B cell (primary cell): ENCODE results near the gene LBHD1. TPM values are rescaled to one million over a fixed set of nuclear protein-coding genes. Genes with fewer than 3 reads are reported as not detected.

Experiments
- ATAC-seq: fragments of 200-7000 bp; cut with Tn5 transposase; one replicate; pipeline ENCODE4 v1.10.0; 2021; ENCODE audit warnings: low read depth, mild to moderate bottlenecking, moderate number of reproducible peaks, moderate library complexity
- CTCF ChIA-PET: fragments of 350-600 bp; sonication (Branson Sonifier 250); formaldehyde crosslinking; loops from one replicate; lab custom pipeline; 2021; ENCODE audit warnings: antibody characterized with exemption, inconsistent platforms; lab: Charles Lee
- POLR2A ChIA-PET: fragments of 350-600 bp; sonication (Branson Sonifier 250); formaldehyde crosslinking; loops from one replicate; lab custom pipeline; 2021; ENCODE audit warnings: antibody characterized with exemption; lab: Charles Lee
- DNase-seq: peaks from one replicate; pipeline ENCODE4 v3.0.0; 2013
- H2AFZ ChIP-seq: 2 replicates; pipeline ENCODE4 v1.6.1; 2012; ENCODE audit warnings: mild to moderate bottlenecking, low read depth, low read length; ENCODE audit not compliant: insufficient read depth, poor library complexity, severe bottlenecking
- H3K27ac ChIP-seq, 2 donors: 1 replicate in 1 of 2; 2 replicates in 1 of 2; pipeline ENCODE4 v1.5.1; 2012 to 2013; ENCODE audit warnings: low read length in 2 of 2, mild to moderate bottlenecking in 2 of 2, moderate library complexity in 1 of 2
- H3K27me3 ChIP-seq, 4 experiments: fragments of 200-600 bp in 1 of 4; sonication (generic) in 1 of 4; replicated peaks in 1 of 4; 1 replicate in 2 of 4; 2 replicates in 2 of 4; pipeline versions ENCODE4 v1.6.1 to v1.7.0; 2013 to 2016; ENCODE audit warnings: low read length in 3 of 4, mild to moderate bottlenecking in 2 of 4, mixed read lengths in 1 of 4, moderate library complexity in 1 of 4; ENCODE audit not compliant: insufficient read depth in 4 of 4, control insufficient read depth in 3 of 4; ENCODE audit errors: control extremely low read depth in 1 of 4
- H3K36me3 ChIP-seq, 2 experiments: replicated peaks in 1 of 2; 1 replicate in 1 of 2; 2 replicates in 1 of 2; pipeline versions ENCODE4 v1.6.1 to v1.7.1; 2013; ENCODE audit warnings: low read length in 1 of 2; ENCODE audit not compliant: insufficient read depth in 2 of 2, control insufficient read depth in 1 of 2; ENCODE audit errors: control extremely low read depth in 1 of 2, extremely low read depth in 1 of 2
- H3K4me1 ChIP-seq, 2 donors: fragments of 200-600 bp in 1 of 2; sonication (generic) in 1 of 2; 1 replicate in 1 of 2; 2 replicates in 1 of 2; pipeline versions ENCODE4 v1.5.1 to v1.6.1; 2013 to 2017; ENCODE audit warnings: low read length in 2 of 2; ENCODE audit not compliant: control insufficient read depth in 2 of 2, insufficient read depth in 2 of 2
- H3K4me2 ChIP-seq: replicated peaks from 2 replicates; pipeline ENCODE3; 2012; ENCODE audit warnings: mild to moderate bottlenecking, low read depth, low read length; ENCODE audit not compliant: poor library complexity, severe bottlenecking
- H3K4me3 ChIP-seq, 5 experiments: fragments of 200-600 bp in 1 of 5; sonication (generic) in 1 of 5; 1 replicate in 3 of 5; 2 replicates in 2 of 5; pipeline versions ENCODE4 v1.5.1 to v1.7.0; 2011 to 2016; ENCODE audit warnings: low read length in 4 of 5, mild to moderate bottlenecking in 4 of 5, low read depth in 2 of 5, control low read depth in 1 of 5, moderate library complexity in 1 of 5; ENCODE audit not compliant: insufficient read depth in 1 of 5; ENCODE audit errors: control extremely low read depth in 1 of 5, extremely low read depth in 1 of 5
- H3K79me2 ChIP-seq: fragments of 200-600 bp; sonication (generic); one replicate; pipeline ENCODE4 v1.6.0; 2016; ENCODE audit warnings: low read length; ENCODE audit not compliant: control insufficient read depth, insufficient read depth
- H3K9ac ChIP-seq: fragments of 200-600 bp; sonication (generic); 2 replicates; pipeline ENCODE4 v1.6.1; 2017; ENCODE audit warnings: mild to moderate bottlenecking, low read length, moderate library complexity
- H3K9me3 ChIP-seq, 3 donors: one replicate each; pipeline versions ENCODE4 v1.6.1 to v1.7.1; 2013; ENCODE audit warnings: low read length in 2 of 3; ENCODE audit not compliant: control insufficient read depth in 2 of 3, insufficient read depth in 1 of 3; ENCODE audit errors: control extremely low read depth in 1 of 3
- H4K20me1 ChIP-seq: 2 replicates; pipeline ENCODE4 v1.6.0; 2012; ENCODE audit warnings: mild to moderate bottlenecking, low read length; ENCODE audit not compliant: insufficient read depth, control insufficient read depth, poor library complexity, severe bottlenecking
- H3K27ac Mint-ChIP-seq: one replicate; pipeline ENCODE4 v1.8.0; 2021; ENCODE audit warnings: mixed read lengths
- H3K27me3 Mint-ChIP-seq: one replicate; pipeline ENCODE4 v1.8.0; 2021; ENCODE audit warnings: mixed read lengths
- H3K4me1 Mint-ChIP-seq: one replicate; pipeline ENCODE4 v1.8.0; 2021; ENCODE audit warnings: mixed read lengths
- H3K4me3 Mint-ChIP-seq: one replicate; pipeline ENCODE4 v1.8.0; 2021; ENCODE audit warnings: mixed read lengths
- H3K9me3 Mint-ChIP-seq: one replicate; pipeline ENCODE4 v1.8.0; 2022; ENCODE audit warnings: mixed read lengths; ENCODE audit not compliant: insufficient read depth
- EZH2 ChIP-seq: IDR thresholded peaks from 2 replicates; pipeline ENCODE4 v1.6.1; 2012; ENCODE audit warnings: borderline replicate concordance, low read depth, mild to moderate bottlenecking, moderate library complexity, low read length; ENCODE audit not compliant: insufficient read depth, poor library complexity, severe bottlenecking
- WGBS: methylation state at CpG from one replicate; pipeline ENCODE4 v1.1.5; 2013; ENCODE audit warnings: missing lambda C conversion rate; ENCODE audit not compliant: insufficient coverage; 5-methylcytosine and 5-hydroxymethylcytosine counted together
- intact Hi-C: fragments of 100-400 bp; cut with micrococcal nuclease; formaldehyde crosslinking; loops from one replicate; pipeline ENCODE4 v1.10.0; 2022
- polyA plus RNA-seq: library from polyadenylated mRNA; depleted of rRNA; stranded (reverse); fragments of >200 nt; gene quantifications from 2 replicates; pipeline ENCODE4 v1.2.3, GENCODE V29; 2012
- total RNA-seq, 2 donors: library from RNA; stranded (reverse); fragments of 120-200 nt in 1 of 2; gene quantifications; 1 replicate in 1 of 2; 2 replicates in 1 of 2; pipeline versions ENCODE4 v1.2.3 to v1.2.4, GENCODE V29; 2013 to 2022
- TF ChIP-seq, protein P1 (sequence below): fragments of 200-600 bp; IDR thresholded peaks from one replicate; pipeline ENCODE4 v1.8.0; 2022; ENCODE audit warnings: antibody characterized with exemption, mild to moderate bottlenecking

Gene LBHD1
- total and polyA plus RNA-seq, 2 donors (not counting 1 experiment from before 2014, with no cell fraction given), result 19.3 to 33.3 TPM

DNA sequence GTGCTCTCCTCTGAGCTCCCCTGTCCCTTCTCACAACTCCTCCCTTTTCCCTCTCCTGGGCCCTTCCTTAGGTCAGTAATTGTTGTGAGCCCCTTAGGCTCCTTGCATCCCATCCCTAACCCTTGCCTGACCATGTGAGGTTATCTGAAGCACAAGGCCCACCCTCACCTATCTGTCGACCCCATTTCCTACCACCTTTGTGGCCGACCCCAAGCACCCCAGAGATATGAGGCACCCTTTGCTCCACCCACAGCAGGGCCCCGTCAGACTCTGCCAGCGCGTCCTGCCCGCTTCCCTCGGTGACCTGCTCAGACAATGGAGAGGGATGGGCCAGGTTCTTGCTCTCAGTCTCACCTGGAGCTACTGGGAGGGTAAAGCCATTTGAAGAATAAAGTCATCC, 36.7 kb upstream of the LBHD1 start:
- H3K4me2 ChIP-seq, result peak overlapping the region; percentile 95
- Mint-ChIP-seq H3K4me1 (peaks cover 65% of the 10 kb centered on the region), H3K27ac (peak overlapping the region; percentile 95), H3K27me3 (no peaks in the 10 kb centered on the region), H3K4me3 (peak overlapping the region; percentile 92), H3K9me3 (no peaks in the 10 kb centered on the region)
- DNase-seq (no peak), ATAC-seq (no peak)
- H3K79me2 ChIP-seq, result peaks cover 25% of the 10 kb centered on the region
- no peaks in the 10 kb centered on the region for H3K27me3 ChIP-seq
- H2AFZ ChIP-seq, result peak overlapping the region; percentile 99
- WGBS, result 0% methylated on average over 7 of the region's 7 CpGs
- no peaks in the 10 kb centered on the region for H4K20me1 ChIP-seq
- peak overlapping the region; percentile 90 to 93 for H3K27ac ChIP-seq
- intact Hi-C loops, result loop anchor here (1.0 to 5.0 kb wide), 11 partner anchors 19 to 149 kb away; partner anchors contain the start of genes EEF1G, GANAB, HNRNPUL2 and INTS5
- peaks cover 39 to 52% of the 10 kb centered on the region in 2 donors for H3K4me1 ChIP-seq
- POLR2A ChIA-PET, result interaction anchor here (0.6 to 6.5 kb wide), 20 partner anchors 19 to 173 kb away, joined by 3 to 66 read pairs (median 5); partner anchors contain the start of genes B3GAT3, C11orf98, CSKMT and EEF1G
- H3K4me3 ChIP-seq, result peak overlapping the region; percentile 66 to 91 (median 87)
- TF ChIP-seq, protein P1, sequence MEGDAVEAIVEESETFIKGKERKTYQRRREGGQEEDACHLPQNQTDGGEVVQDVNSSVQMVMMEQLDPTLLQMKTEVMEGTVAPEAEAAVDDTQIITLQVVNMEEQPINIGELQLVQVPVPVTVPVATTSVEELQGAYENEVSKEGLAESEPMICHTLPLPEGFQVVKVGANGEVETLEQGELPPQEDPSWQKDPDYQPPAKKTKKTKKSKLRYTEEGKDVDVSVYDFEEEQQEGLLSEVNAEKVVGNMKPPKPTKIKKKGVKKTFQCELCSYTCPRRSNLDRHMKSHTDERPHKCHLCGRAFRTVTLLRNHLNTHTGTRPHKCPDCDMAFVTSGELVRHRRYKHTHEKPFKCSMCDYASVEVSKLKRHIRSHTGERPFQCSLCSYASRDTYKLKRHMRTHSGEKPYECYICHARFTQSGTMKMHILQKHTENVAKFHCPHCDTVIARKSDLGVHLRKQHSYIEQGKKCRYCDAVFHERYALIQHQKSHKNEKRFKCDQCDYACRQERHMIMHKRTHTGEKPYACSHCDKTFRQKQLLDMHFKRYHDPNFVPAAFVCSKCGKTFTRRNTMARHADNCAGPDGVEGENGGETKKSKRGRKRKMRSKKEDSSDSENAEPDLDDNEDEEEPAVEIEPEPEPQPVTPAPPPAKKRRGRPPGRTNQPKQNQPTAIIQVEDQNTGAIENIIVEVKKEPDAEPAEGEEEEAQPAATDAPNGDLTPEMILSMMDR, result no peak
- TF ChIP-seq EZH2, result no peak
- H3K36me3 ChIP-seq, result peaks cover 0 to 27% of the 10 kb centered on the region in 2 experiments
- CTCF ChIA-PET, result interaction anchor here (0.8 to 1.4 kb wide), 6 partner anchors 18 to 115 kb away, joined by 3 to 5 read pairs (median 3); partner anchors contain the start of genes C11orf98, CSKMT, HNRNPUL2 and UQCC3
- H3K9me3 ChIP-seq, result no peaks in the 10 kb centered on the region
- H3K9ac ChIP-seq, result peak overlapping the region; percentile 89

DNA sequence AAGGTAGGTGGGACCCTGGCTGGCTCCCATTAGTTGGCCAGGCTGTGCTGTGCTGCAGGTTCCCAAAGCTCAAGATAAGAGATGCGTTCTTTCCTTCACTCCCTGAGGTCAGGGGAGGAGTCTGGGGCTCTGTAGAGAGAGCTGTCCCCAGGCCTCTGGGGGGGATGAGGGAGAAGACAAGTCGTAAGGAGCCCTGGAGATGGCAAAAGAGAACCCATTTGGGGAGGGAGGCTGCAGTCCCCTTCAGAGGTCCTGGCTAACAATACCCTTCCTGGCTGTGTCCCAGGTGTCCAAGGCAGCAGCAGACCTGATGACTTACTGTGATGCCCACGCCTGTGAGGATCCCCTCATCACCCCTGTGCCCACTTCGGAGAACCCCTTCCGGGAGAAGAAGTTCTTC, 36.3 kb upstream of the LBHD1 start:
- Histone ChIP-seq H4K20me1 (no peaks in the 10 kb centered on the region), H3K9ac (peak overlapping the region; percentile 89), H3K4me2 (peak overlapping the region; percentile 95), H3K4me1 (peaks cover 39 to 52% of the 10 kb centered on the region in 2 donors), H3K36me3 (peaks cover 0 to 23% of the 10 kb centered on the region in 2 experiments), H3K9me3 (no peaks in the 10 kb centered on the region), H2AFZ (peak overlapping the region; percentile 99), H3K27me3 (no peaks in the 10 kb centered on the region), H3K27ac (peak overlapping the region; percentile 90 to 93), H3K4me3 (peak overlapping the region in 4 of 5 experiments; percentile 66 to 91 (median 81)), H3K79me2 (peaks cover 25% of the 10 kb centered on the region)
- Mint-ChIP-seq H3K27ac (peak overlapping the region; percentile 95), H3K4me1 (peaks cover 61% of the 10 kb centered on the region), H3K9me3 (no peaks in the 10 kb centered on the region), H3K27me3 (no peaks in the 10 kb centered on the region), H3K4me3 (peak overlapping the region; percentile 92)
- ATAC-seq (no peak), DNase-seq (no peak)
- intact Hi-C loops, result loop anchor here (2.0 to 5.0 kb wide), 5 partner anchors 78 to 149 kb away; partner anchors contain the start of genes EEF1G, TMEM179B and TUT1
- WGBS, result 96% methylated on average over 5 of the region's 5 CpGs
- ChIA-PET CTCF (interaction anchor here (0.8 to 1.4 kb wide), 6 partner anchors 11 to 78 kb away, joined by 3 to 5 read pairs (median 3); partner anchors contain the start of genes HNRNPUL2 and UQCC3), POLR2A (interaction anchor here (0.5 to 6.5 kb wide), 11 partner anchors 19 to 320 kb away, joined by 3 to 66 read pairs (median 11); partner anchors contain the start of genes B3GAT3, C11orf98, CSKMT and HNRNPUL2)
- TF ChIP-seq EZH2, result no peak
- TF ChIP-seq, protein P1, result no peak
